NCI-H526 treated with DMSO at 0.1 percent for 48 hours (cell line): ENCODE results near the gene UNC5B.

Source experiments
- DNase-seq: peaks from one replicate; lab custom pipeline; 2025; lab: John Stamatoyannopoulos, UW

The UNC5B gene

DNA sequence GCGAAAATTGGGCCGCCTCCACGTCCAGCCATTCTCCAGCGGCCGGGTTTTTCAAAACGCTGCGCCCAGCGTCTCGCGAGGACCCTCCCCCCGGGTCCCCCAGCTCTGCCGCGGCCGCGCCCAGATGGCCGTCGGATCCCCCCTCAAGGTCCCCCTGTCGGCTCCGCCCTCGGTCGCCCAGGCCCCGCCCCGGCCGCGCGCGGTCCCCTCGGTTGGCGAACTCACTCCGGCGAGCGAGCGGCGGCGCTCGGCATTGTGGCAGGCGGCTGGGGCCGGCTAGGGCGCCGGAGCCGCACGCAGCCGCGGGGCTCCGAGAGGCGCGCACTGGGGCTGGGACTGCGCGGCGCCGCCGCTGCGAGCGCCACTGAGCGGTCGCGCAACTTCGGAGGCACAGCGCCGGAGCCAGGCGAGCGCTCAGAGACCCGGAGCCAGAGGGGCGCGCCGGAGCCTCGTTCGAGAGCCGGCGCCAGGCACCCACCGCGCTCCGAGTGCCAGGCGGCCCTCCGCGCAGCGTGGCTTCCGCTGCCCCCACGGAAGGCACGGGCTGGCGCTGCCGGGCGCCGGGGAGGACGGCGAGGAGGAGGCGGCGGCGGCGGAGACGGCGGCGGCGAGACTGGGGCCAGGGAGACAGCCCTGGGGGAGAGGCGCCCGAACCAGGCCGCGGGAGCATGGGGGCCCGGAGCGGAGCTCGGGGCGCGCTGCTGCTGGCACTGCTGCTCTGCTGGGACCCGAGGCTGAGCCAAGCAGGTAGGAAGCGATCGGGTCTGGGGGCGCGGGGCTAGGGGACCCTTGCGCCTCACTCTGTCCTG, at the start of gene UNC5B:
TSS of gene UNC5B (plus strand) at position 253 of the 809 bp plus-strand sequence. CDS start at position 669, 416 bp downstream.
- peak; percentile 63 for DNase-seq

DNA sequence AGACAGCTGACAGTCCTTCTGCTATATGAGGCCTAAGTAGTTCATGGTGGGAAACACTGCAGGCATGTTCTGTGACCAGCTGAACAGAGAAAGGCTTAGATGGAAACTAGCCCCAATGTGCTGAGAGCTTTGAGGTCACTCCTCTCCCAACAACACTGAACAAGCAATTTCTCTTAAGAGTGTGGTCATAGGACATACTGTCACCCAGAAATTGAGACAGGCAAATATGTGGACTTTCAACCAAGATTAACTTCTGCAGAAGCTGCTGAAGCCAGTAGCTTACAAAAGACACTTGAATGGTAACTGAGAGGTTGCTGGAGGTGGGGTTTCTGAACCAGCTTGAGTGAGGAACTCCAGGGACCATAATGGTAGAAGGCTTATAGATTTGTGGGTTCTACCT, 38.9 kb upstream of the UNC5B start:
- DNase-seq = no peak

DNA sequence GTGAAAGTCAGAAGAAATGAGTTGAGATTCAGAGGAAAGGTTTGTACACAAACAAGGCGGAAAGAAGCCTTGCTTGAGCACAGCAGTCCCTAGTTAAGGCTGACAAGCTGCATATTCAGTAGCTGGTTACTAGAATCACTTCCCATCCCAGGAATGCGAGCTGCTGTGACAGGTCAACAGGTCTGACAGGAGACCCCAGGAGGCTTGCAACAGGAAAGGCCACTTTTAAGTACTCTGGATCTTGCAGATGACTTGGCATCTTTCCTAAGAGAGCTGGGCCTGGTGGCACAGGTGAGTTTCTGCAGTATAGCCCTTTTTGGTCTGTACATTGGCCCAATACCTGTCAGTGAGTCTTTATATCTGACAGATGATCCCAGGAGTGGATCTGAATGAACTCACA, 35.7 kb upstream of the UNC5B start:
- DNase-seq = no peak

DNA sequence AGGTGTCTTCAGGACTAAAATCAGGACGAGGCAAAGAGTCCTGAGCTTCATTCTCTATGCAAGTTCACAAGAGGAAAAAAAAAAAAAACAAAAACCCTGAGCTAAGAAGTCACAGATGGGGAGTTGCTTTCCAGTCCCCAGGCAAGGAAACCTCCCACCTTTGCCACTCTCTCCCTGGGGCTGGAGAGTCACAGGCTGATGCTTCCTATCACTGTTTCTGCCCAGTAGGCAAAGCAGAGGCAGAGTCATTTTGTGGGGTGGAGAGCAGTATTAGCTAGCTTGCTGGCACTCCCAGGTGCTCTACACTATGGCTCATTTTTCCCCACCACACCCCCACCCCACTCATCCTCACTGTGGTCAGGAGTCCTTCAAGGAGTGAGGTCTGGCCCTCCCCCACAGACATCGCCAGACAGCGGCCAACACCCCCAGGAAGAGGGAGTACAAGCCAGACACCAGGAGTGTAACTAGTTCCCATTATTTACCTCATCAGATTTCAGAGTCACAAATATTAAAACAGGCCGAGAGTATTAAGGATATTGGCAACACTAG, 34.6 kb upstream of the UNC5B start:
- DNase-seq = no peak

DNA sequence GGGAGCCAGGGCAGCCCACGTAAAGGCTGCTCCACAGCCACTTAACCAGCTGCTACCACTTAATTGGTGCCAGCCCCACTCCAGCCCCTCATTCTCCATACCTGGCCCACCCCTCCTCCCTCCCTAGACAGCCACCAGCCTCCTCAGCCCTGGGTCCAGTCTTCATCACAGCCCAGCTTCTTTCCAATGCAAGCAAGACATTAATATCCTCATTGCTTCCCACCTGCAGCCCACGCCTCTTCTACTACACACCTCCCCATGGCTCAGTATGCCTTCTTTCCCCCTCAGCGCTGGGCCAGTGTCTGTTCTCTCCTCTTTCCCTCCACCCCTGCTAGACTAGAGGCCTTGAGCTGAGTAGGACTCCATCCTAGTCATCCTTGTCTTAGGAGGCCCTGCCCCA, 33.5 kb upstream of the UNC5B start:
- DNase-seq = no peak

DNA sequence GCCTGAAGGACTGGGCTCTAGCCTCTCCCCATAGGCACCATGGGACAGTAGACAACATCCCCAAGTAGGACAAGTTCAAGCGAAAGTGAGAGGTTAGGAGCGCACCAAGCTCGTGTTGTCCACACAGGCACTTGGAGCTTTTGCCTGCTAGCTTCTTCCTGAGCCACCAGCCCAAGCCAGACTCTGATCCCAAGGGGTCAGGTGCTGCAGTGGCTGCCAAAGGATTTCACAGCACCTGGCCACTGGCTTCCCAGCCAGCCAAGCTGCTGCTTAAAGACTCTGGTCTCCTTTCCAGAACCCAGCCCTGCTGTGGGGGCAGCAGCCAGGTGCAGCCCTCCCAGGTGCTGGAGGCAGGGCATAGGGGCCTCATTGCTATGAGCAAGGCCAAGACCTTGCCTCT, 33.0 kb upstream of the UNC5B start:
- no peak for DNase-seq

DNA sequence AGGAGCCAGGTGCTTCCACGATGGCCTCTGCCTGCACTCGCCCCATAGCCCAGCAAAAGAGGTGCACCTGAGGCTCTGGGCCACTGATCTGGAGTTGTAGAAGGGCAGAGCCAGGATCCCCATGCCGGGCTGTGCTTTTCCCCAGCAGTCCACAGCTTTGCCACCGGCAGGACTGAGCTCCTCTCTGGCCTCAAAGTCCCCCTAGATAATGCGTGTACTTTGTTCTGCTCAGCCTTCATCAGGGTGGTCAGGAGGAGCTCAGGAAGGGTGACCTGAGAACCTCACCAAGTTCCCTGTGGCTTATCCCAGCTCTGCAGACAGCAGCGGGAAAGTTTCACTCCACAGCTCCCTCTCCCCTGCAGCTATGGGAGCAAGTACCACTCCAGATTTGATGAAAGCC, 27.9 kb upstream of the UNC5B start:
- no peak for DNase-seq

DNA sequence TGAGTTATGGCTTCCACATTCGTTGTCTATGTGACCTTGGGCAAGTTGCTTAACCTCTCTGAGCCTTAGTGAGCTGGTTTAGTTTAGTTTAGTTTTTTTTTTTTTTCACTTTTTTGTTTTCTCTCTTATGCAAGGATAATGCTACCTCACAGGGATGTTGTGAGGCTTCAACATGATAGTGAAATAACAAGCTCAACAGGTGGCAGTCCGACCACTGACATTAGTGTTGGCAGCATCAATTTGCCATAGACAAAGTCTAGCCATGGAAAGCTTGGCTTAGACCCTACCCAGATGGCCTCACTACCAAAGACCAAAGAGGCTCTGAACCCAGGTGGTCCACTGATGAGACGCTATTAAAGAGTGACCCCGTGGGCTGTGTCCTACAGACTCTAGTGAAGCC, 27.2 kb upstream of the UNC5B start:
- DNase-seq = no peak

DNA sequence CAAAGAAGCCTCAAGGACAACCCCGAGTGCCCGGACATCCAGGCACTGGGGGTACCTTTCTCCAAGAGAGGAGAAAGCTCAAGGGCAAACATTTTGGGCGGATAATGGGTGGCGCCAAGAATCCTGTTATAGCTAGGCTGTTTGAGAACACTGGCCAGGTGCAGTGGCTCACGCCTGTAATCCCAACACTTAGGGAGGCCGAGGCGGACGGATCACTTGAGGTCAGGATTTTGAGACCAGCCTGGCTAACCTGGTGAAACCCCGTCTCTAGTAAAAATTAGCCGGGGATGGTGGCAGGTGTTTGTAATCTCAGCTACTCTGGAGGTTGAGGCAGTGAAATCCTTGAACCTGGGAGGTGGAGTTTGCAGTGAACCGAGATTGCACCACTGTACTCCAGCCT, 25.2 kb upstream of the UNC5B start:
- no peak for DNase-seq

DNA sequence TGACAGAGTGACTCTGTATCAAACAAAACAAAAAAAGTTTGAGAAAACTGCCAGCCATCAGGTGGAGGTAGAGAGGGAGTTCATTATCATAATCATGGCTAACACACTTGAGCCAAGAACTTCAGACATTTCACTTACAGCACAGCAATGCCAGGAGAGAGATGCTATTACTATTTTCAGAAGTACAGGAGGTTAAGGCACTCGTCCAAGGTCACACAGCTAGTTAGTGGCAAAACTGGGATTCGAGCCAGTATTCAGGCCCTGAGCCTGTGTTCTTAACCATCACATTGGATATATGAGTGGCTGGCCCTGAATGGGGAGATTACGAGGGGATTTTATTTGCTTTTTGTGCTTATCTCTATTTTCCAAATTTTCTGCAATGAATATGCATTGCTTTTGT, 24.8 kb upstream of the UNC5B start:
- no peak for DNase-seq

DNA sequence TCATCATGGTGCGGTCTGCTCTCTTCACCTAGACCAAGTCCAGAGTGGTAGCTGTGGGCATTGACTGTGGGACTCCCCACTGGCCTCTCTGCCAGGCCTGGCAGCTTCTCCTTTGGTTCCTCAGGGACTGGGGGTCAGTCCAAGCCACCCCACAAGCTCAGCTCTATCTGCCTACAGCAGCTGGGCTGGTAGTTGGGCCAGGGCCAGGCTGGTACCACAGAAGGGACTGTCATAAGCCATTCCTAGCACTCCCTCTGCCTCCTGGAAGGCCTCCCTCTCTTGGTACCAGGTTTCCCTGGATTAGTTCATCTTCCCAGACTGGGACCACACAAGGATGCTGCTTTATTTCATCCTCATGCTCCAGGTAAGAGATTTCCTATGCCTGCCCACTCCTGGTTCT, 24.2 kb upstream of the UNC5B start:
- no peak for DNase-seq

DNA sequence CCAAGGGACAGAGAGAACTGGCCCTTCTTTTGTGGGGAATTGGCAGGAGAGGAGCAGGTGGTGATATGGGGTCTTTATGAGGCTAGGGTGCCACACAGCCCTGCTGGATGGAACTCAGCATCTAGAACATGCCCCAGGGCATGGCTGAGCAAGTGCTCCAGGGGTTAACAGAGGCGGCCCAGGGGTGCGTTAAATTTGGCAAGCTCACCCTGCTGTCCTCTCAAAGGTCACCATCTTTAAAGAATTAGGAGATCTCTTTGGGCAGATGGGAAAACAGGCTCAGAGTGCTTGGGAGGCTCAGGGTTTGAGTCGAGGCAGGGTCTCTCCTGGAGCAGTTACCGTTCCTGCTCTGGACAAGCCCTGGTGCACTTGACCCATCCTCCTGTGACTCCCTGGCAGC, 21.4 kb upstream of the UNC5B start:
- DNase-seq = no peak

DNA sequence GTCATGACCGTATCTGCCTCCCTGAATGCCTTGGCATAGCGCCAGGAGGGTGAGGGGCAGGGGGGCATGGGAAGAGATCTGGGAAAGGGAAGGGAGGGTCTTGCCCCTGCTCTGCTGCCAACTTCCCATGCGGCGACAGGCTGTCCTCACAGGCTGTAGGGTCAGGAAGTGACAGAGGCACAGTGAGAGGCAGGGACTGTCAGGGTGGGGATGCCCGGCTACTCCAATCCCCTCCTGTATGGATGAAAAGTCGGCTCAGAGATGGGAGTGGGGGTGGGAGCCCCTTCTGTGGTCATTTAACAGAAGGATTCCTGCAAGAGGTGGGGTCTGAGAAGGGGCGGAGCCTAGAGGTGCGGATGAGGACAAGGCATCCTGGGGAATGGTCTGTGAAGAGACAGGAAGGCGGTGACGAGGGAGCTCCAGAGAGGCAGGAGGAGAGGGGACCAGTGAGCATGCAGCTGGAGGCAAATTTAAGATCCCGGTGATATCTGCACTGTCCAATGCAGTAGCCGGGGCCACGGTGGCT, 20.8 kb upstream of the UNC5B start:
- DNase-seq = no peak

DNA sequence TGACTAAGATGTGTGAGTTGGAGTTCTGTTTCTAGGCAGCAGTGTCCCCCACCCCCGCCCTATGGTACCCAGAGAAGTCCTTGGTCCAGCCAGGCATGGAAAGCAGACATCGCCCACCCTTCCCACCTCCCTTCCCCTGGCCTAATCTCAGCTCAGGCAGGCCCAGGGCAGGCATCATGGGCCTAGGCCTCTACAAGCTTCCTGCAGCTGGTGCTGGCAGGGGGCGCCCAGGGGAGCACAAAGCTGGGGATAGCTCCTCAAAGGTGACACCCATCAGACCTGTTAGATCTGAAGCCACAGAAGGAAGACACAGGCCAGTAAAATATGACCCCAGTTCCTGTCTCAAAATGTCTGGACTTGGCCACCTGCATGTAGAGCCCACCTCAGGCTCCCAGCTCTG, 18.9 kb upstream of the UNC5B start:
- DNase-seq = no peak

DNA sequence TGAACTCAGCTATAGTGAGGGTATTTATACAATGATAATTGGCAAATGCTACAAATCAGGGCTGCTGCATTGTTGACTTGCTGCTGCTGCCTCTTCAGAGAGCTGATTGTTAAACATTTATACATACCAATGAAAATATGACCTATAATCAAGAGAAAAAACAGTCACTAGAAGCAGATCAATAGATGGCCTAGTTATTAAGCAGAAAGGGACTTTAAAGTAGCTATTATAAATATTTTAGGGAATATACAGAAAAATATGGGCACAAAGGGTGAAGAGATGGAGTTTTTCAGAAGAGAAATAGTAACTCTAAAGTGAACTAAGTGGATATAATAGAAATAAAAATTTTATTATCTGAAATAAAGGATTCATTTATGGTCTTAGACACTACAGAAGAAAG, 14.4 kb upstream of the UNC5B start:
- DNase-seq = no peak

DNA sequence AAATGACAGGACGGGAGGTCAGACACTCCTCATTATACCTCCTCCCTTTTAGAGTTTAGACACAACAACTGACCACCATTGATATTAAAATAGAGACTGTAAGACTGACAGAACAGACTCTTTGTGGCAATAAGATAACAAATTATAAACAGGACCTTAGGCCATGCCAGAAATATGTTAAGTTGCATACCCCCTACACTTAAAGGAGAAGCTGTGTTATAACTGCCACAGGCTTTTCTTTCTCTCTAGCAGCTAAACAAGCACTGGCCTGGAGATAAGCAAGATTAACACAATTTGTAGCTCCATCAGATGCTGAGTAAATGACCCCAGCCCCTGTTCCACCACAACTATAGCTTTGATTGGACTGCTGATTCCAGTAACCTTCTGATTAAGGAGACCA, 10.5 kb upstream of the UNC5B start:
- DNase-seq = no peak

DNA sequence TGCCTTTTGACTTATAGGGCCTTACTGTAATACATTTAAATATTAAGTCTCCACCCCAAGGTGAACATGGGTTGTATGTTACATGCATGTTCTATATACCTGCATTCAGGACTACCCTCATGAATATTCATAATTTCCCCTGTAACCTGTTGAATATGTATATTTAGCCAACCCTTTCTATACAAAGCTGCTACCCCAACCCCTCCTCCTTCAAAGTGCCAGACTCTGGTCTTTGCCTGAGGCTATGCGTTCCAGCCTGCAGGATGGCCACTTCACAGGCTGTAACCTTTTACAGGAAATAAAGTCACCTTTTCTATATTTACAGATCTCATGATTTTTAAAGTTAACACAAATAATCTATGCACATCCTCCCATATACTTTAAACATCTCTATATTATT, 10.1 kb upstream of the UNC5B start:
- DNase-seq = peak; percentile 21

DNA sequence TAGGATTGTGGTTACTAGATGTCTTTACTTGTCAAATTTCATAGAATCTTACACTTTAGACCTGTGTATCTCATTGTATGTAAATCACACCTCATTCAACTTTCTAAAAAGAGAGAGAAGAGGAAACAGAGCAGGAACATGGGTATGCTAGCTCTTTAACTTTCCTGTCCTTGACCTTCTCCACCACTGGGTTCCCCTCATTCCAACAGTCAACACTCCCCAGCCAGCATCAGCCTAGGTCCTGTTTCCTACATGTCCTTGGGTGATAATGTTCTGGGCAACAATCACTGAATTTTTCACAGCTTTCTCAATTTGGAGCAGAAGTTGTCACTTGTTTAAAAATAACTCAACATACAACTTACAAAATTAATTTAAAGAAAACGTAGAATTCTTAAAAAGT, 9.2 kb upstream of the UNC5B start:
- DNase-seq = no peak

DNA sequence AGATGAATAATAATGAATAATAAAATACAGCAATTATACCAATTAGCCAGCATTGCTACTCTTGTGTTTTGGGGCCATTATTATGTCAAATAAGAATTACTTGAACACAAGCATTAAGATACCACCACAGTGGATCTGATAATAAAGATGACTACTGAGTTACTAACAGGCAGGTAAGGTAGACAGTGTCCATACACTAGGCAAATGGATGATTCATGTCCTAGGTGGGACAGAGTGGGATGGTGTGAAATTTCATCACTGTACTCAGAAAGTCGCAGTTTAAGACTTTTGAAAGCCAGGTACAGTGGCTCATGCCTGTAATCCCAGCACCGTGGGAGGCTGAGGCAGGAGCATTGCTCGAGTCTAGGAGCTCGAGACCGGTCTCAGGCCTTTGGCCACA, 8.7 kb upstream of the UNC5B start:
- DNase-seq = no peak

DNA sequence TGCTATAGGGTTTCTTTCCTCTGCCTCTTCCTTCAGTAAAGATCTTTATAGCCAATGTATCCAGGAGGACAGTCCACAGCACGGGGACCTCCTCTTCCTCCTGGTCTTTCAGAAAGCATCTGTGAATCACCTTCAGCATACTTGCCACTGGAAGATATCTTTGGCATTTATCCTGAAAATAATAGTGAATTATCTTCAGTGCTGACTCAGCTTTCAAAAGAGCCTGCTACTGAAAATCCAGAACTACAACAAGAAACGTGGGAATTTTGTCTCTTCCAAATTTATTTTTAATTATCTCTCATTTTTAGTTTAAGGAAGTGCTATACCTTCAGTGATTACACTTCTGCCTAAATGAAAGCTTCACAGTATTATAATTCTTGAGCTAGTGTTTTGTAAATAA, 7.6 kb upstream of the UNC5B start:
- DNase-seq = no peak

DNA sequence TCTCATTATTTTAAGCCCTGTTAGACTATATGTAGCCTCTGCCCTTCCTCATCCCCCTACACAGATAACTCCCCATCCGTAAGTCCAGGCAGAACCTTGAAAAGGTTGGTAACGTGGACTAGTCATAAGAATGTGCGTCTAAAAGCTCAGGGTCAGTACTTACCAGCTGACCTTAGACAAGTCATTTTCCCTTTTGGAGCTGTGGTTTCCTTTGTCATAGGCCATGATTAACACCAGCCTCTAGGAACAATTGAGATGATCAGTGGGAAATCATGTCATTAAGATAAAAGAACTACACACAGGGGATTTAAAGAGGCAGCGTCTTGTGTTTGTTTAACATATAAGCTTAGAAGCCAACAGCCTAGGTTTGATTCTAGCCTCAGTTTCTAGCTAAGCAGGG, 6.9 kb upstream of the UNC5B start:
- DNase-seq = no peak

DNA sequence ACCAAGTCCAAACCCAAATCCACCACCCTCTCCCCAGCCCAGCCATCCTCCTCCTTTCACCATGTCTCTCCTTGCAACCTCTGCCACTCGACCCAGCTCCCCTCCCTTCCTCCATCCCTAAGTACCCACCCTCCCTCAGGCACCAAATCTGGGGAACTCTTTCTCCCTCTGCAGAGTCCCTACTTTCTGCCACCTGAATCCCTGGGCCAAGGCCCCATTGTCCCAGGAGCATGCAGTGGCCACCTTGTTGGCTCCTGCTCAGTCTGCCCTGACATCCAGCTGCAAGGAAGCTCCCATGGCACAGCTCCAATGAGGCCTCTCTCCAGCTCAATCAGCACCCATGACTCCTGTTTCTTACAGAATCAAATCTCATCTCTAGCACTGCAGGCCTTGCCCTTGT, 5.5 kb upstream of the UNC5B start:
- no peak for DNase-seq

DNA sequence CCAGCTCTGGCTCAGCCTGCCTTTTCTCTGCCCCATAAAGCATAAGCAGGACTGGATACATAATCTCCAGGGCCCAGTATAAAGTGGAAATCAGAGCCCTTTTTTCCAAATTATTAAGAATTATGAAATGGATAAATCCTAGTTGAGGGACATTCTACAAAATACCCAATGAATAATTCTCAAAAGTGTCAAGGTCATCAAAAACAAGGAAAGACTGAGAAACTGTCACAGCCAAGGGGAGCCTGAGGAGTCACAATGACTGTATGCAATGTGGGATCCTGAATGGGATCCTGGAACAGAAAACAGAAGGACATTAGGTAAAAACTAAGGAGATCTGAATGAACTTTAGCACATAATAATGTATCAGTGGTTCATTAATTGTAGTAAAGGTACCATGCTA, 4.8 kb upstream of the UNC5B start:
- DNase-seq = no peak

DNA sequence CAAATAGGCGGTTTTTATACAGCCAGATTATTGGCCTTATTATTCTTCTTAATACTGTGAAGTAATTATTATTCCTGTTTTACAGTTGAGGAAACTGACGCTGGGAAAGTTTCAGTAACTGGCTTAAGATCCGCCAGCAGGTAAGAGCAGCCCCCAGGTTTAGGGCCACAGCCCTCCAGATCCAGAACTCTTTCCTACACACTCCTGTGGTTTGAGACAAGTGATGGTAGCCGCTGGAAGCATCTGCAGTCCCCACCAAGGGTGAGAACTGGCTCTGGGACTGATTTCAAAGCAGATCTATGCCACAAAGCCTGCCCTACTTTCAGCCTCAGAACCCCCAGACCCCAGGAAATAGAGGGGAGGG, 3.0 kb upstream of the UNC5B start:
- DNase-seq = no peak
